Suprapubic skin (tissue), 3 donors: ENCODE results near the gene CYP3A4.

Experiments
- POLR2A ChIP-seq, 2 donors: fragments of 450-650 bp; IDR thresholded peaks; one replicate each; pipeline ENCODE4 v1.6.1; 2017; ENCODE audit warnings: antibody characterized with exemption in 2 of 2, mild to moderate bottlenecking in 2 of 2, moderate library complexity in 2 of 2
- TF ChIP-seq, protein P1 (sequence below), 2 donors: fragments of 200-600 bp in 1 of 2; fragments of 450-650 bp in 1 of 2; sonication (generic) in 1 of 2; IDR thresholded peaks; one replicate each; pipeline ENCODE4 v1.5.1; 2016 to 2019; ENCODE audit warnings: antibody characterized with exemption in 2 of 2, mild to moderate bottlenecking in 1 of 2, moderate library complexity in 1 of 2

DNA sequence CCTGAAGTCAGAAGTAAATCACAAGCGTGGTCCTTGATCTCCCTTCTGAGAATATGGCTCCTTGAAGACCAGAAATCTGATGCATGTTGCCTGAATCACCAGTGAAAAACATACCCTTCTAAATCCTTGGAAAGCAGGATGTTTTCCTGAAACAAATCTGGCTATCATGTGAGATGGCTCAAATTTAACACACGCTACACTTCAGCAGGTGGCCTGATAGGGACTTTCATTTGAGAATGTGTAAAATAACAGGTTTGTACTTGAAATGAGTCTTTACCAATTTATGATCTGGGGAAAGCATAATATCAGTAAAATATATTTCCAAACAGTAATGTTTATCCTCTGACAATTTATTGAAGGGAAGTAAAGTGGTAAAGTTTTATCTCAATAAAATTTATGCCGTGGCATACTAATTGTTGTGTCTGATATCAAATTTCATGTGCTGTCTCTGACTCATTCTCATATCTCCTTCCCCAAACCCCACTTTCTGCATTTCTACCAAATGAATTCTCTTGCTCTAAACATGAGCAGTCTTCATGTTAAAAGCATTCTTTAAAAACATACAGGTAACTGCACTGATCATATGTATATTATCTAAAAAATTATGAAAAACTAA is 17.4 kb downstream of the CYP3A4 start:
- TF ChIP-seq, protein P1, sequence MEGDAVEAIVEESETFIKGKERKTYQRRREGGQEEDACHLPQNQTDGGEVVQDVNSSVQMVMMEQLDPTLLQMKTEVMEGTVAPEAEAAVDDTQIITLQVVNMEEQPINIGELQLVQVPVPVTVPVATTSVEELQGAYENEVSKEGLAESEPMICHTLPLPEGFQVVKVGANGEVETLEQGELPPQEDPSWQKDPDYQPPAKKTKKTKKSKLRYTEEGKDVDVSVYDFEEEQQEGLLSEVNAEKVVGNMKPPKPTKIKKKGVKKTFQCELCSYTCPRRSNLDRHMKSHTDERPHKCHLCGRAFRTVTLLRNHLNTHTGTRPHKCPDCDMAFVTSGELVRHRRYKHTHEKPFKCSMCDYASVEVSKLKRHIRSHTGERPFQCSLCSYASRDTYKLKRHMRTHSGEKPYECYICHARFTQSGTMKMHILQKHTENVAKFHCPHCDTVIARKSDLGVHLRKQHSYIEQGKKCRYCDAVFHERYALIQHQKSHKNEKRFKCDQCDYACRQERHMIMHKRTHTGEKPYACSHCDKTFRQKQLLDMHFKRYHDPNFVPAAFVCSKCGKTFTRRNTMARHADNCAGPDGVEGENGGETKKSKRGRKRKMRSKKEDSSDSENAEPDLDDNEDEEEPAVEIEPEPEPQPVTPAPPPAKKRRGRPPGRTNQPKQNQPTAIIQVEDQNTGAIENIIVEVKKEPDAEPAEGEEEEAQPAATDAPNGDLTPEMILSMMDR (IDR thresholded peaks at IDR 0.05), result no peak
- no peak for TF ChIP-seq POLR2A (IDR thresholded peaks at IDR 0.05)
